CD4-positive, alpha-beta T cell (primary cell): ENCODE results near the gene DEGS2. TPM values are rescaled to one million over a fixed set of nuclear protein-coding genes. Genes with fewer than 3 reads are reported as not detected.

Experiments
- ATAC-seq: fragments of 200-7000 bp; cut with Tn5 transposase; one replicate; pipeline ENCODE4 v1.10.0; 2022; ENCODE audit warnings: mild to moderate bottlenecking; ENCODE audit not compliant: poor library complexity
- CTCF ChIA-PET: fragments of 350-600 bp; sonication (Branson Sonifier 250); formaldehyde crosslinking; loops from one replicate; lab custom pipeline; 2021; ENCODE audit warnings: antibody characterized with exemption, inconsistent platforms; lab: Charles Lee
- POLR2A ChIA-PET: fragments of 350-600 bp; sonication (Branson Sonifier 250); formaldehyde crosslinking; loops from one replicate; lab custom pipeline; 2021; ENCODE audit warnings: antibody characterized with exemption, inconsistent platforms; lab: Charles Lee
- DNase-seq, 14 experiments: peaks; one replicate each; pipeline ENCODE4 v3.0.0-alpha.2; 2013 to 2020; ENCODE audit warnings: mixed read lengths in 2 of 14
- H3K27ac ChIP-seq, 2 donors: one replicate each; pipeline versions ENCODE4 v1.5.1 to v1.7.0; 2013; ENCODE audit warnings: low read length in 2 of 2, low read depth in 1 of 2, mild to moderate bottlenecking in 1 of 2
- H3K27me3 ChIP-seq, 2 experiments: 1 replicate in 1 of 2; 2 replicates in 1 of 2; pipeline versions ENCODE4 v1.6.1 to v1.7.0; 2013; ENCODE audit warnings: low read length in 2 of 2, control low read depth in 1 of 2, mild to moderate bottlenecking in 1 of 2, moderate library complexity in 1 of 2; ENCODE audit not compliant: insufficient read depth in 2 of 2, control insufficient read depth in 1 of 2
- H3K36me3 ChIP-seq: one replicate; pipeline ENCODE4 v1.6.1; 2013; ENCODE audit warnings: low read length, control low read depth; ENCODE audit not compliant: insufficient read depth
- H3K4me1 ChIP-seq: one replicate; pipeline ENCODE4 v1.6.1; 2013; ENCODE audit warnings: low read length, control low read depth; ENCODE audit not compliant: insufficient read depth
- H3K4me3 ChIP-seq: one replicate; pipeline ENCODE4 v1.5.1; 2013; ENCODE audit warnings: mild to moderate bottlenecking, low read length, moderate library complexity
- H3K9me3 ChIP-seq, 2 experiments: 1 replicate in 1 of 2; 2 replicates in 1 of 2; pipeline versions ENCODE4 v1.6.1 to v1.7.0; 2013; ENCODE audit warnings: low read length in 2 of 2, mild to moderate bottlenecking in 2 of 2, control low read depth in 1 of 2, moderate library complexity in 1 of 2; ENCODE audit not compliant: control insufficient read depth in 1 of 2, insufficient read depth in 1 of 2
- H3K27ac Mint-ChIP-seq: one replicate; pipeline ENCODE4 v1.8.0; 2020; ENCODE audit warnings: mixed read lengths
- H3K27me3 Mint-ChIP-seq: one replicate; pipeline ENCODE4 v1.8.0; 2021; ENCODE audit warnings: mixed read lengths
- H3K36me3 Mint-ChIP-seq: one replicate; pipeline ENCODE4 v1.8.0; 2021; ENCODE audit warnings: low read depth, mixed read lengths
- H3K4me1 Mint-ChIP-seq: one replicate; pipeline ENCODE4 v1.8.0; 2021; ENCODE audit warnings: low read depth, mixed read lengths
- H3K4me3 Mint-ChIP-seq: one replicate; pipeline ENCODE4 v1.8.0; 2020; ENCODE audit warnings: mild to moderate bottlenecking, mixed read lengths
- H3K9me3 Mint-ChIP-seq: one replicate; pipeline ENCODE4 v1.8.0; 2020; ENCODE audit warnings: mixed read lengths
- CTCF ChIP-seq: fragments of 200-600 bp; IDR thresholded peaks from one replicate; pipeline ENCODE4 v1.8.0; 2022; ENCODE audit warnings: antibody characterized with exemption, mild to moderate bottlenecking
- intact Hi-C, 2 experiments: fragments of 100-400 bp; cut with DNase I in 1 of 2; cut with micrococcal nuclease in 1 of 2; formaldehyde crosslinking; loops; one replicate each; pipeline versions ENCODE4 v1.15.1 to v1.9.0; 2023 to 2025; cut with DNase I, micrococcal nuclease
- total RNA-seq, 174 experiments: library from RNA in 2 of 174; stranded (reverse) in 2 of 174; gene quantifications; one replicate each; pipeline ENCODE4 v1.2.3 and lab custom pipeline; 2021 to 2026

The DEGS2 gene
- total RNA-seq, 2 experiments from 2014 or later = 0.11 TPM; not detected in 1

GRCh38 chr14:100105357-100106169 is 53.9 kb downstream of the DEGS2 start:
- TF ChIP-seq CTCF = no peak
- H3K27ac ChIP-seq = peak overlapping the region; percentile 70 to 85
- H3K4me3 ChIP-seq = peak overlapping the region; percentile 23
- peaks cover 96% of the 10 kb centered on the region for H3K36me3 Mint-ChIP-seq
- intact Hi-C loops = no loop called here
- peaks cover 95% of the 10 kb centered on the region for H3K4me1 ChIP-seq
- H3K27me3 Mint-ChIP-seq = no peaks in the 10 kb centered on the region
- H3K4me1 Mint-ChIP-seq = peaks cover 91% of the 10 kb centered on the region
- no peaks in the 10 kb centered on the region for H3K9me3 Mint-ChIP-seq
- H3K27ac Mint-ChIP-seq = peak overlapping the region; percentile 98
- ATAC-seq = peak; percentile 16
- H3K9me3 ChIP-seq = no peaks in the 10 kb centered on the region
- CTCF ChIA-PET = interaction anchor here (0.6 to 34.3 kb wide), 9 partner anchors 10 to 125 kb away, joined by 3 to 1090 read pairs (median 4); partner anchors contain the start of gene EVL
- peaks cover 98% of the 10 kb centered on the region for H3K36me3 ChIP-seq
- POLR2A ChIA-PET = interaction anchor here (0.6 to 49.3 kb wide), 11 partner anchors 9 to 135 kb away, joined by 3 to 1638 read pairs (median 4); partner anchors contain the start of gene EVL
- H3K4me3 Mint-ChIP-seq = peak overlapping the region; percentile 81
- DNase-seq = peak in 9 of 14 experiments; percentile 25 to 54 (median 41)
- no peaks in the 10 kb centered on the region for H3K27me3 ChIP-seq

- intact Hi-C loops = no loop called here
- DNase-seq = peak in 3 of 14 experiments; percentile 32 to 57 (median 45)
- peak; percentile 28 for TF ChIP-seq CTCF
- no peak for ATAC-seq
- Histone ChIP-seq H3K27ac (peak overlapping the region; percentile 70 to 85), H3K36me3 (peaks cover 98% of the 10 kb centered on the region), H3K4me3 (no peak overlapping the region), H3K4me1 (peaks cover 100% of the 10 kb centered on the region), H3K27me3 (no peaks in the 10 kb centered on the region), H3K9me3 (no peaks in the 10 kb centered on the region)
- H3K4me1 Mint-ChIP-seq = peaks cover 97% of the 10 kb centered on the region
- H3K4me3 Mint-ChIP-seq = peak overlapping the region; percentile 81
- H3K36me3 Mint-ChIP-seq = peaks cover 98% of the 10 kb centered on the region
- no peaks in the 10 kb centered on the region for H3K27me3 Mint-ChIP-seq
- ChIA-PET POLR2A (interaction anchor here (0.9 to 49.3 kb wide), 6 partner anchors 9 to 119 kb away, joined by 3 to 1638 read pairs (median 7); partner anchors contain the start of gene EVL), CTCF (interaction anchor here (0.6 to 34.3 kb wide), 6 partner anchors 9 to 124 kb away, joined by 3 to 1090 read pairs (median 4); partner anchors contain the start of gene EVL)
- no peaks in the 10 kb centered on the region for H3K9me3 Mint-ChIP-seq
- peak overlapping the region; percentile 98 for H3K27ac Mint-ChIP-seq
These were observed 54.7 kb downstream of the DEGS2 start for GRCh38 chr14:100104523-100105300.

- H3K36me3 ChIP-seq = peaks cover 98% of the 10 kb centered on the region
- Mint-ChIP-seq H3K9me3 (no peaks in the 10 kb centered on the region), H3K27me3 (no peaks in the 10 kb centered on the region), H3K4me3 (peak overlapping the region; percentile 72), H3K27ac (peak overlapping the region; percentile 98), H3K4me1 (peaks cover 97% of the 10 kb centered on the region), H3K36me3 (peaks cover 98% of the 10 kb centered on the region)
- peaks cover 100% of the 10 kb centered on the region for H3K4me1 ChIP-seq
- no peak for TF ChIP-seq CTCF
- H3K4me3 ChIP-seq = peak overlapping the region; percentile 22
- DNase-seq (peak in 1 of 14 experiments; percentile 37), ATAC-seq (no peak)
- ChIA-PET POLR2A (interaction anchor here (0.9 to 49.3 kb wide), 7 partner anchors 9 to 133 kb away, joined by 3 to 1638 read pairs (median 6); partner anchors contain the start of gene EVL), CTCF (interaction anchor here (1.0 to 34.3 kb wide), 5 partner anchors 8 to 122 kb away, joined by 3 to 1090 read pairs (median 5); partner anchors contain the start of gene EVL)
- intact Hi-C loops = no loop called here
- H3K27me3 ChIP-seq = no peaks in the 10 kb centered on the region
- H3K9me3 ChIP-seq = no peaks in the 10 kb centered on the region
- H3K27ac ChIP-seq = peak overlapping the region; percentile 61 to 85
These were observed 55.5 kb downstream of the DEGS2 start for GRCh38 chr14:100104006-100104352.
